GM21786 (cell line): ENCODE measurements around the gene TCOF1.

ENCODE experiments used
- ATAC-seq: cut with Tn5 transposase; IDR thresholded peaks from one replicate; pipeline ENCODE4 v1.9.1; 2021; ENCODE audit not compliant: unreplicated experiment

TCOF1 gene

GRCh38 chr5:150322202-150322601 is 35.3 kb upstream of the TCOF1 start:
- no peak for ATAC-seq

GRCh38 chr5:150323092-150323491 is 34.4 kb upstream of the TCOF1 start:
- no peak for ATAC-seq

- no peak for ATAC-seq
These were observed 33.7 kb upstream of the TCOF1 start for GRCh38 chr5:150323819-150324218.

GRCh38 chr5:150325426-150325825 is 32.1 kb upstream of the TCOF1 start:
- no peak for ATAC-seq

GRCh38 chr5:150326707-150327106 is 30.8 kb upstream of the TCOF1 start:
- ATAC-seq: no peak

- ATAC-seq: no peak
These were observed 30.4 kb upstream of the TCOF1 start for GRCh38 chr5:150327139-150327538.

- ATAC-seq: no peak
These were observed 29.0 kb upstream of the TCOF1 start for GRCh38 chr5:150328515-150328914.

GRCh38 chr5:150329038-150329437 is 28.5 kb upstream of the TCOF1 start:
- ATAC-seq: no peak

GRCh38 chr5:150329881-150330876 is 27.3 kb upstream of the TCOF1 start:
- no peak for ATAC-seq

- no peak for ATAC-seq
These were observed 24.1 kb upstream of the TCOF1 start for GRCh38 chr5:150333400-150333799.

- ATAC-seq: no peak
These were observed 21.7 kb upstream of the TCOF1 start for GRCh38 chr5:150335778-150336177.

- no peak for ATAC-seq
These were observed 19.0 kb upstream of the TCOF1 start for GRCh38 chr5:150338546-150338945.

GRCh38 chr5:150339165-150339564 is 18.3 kb upstream of the TCOF1 start:
- no peak for ATAC-seq

GRCh38 chr5:150339841-150340240 is 17.7 kb upstream of the TCOF1 start:
- ATAC-seq: no peak

GRCh38 chr5:150340614-150341255 is 16.8 kb upstream of the TCOF1 start:
- ATAC-seq: no peak

- no peak for ATAC-seq
These were observed 16.2 kb upstream of the TCOF1 start for GRCh38 chr5:150341331-150341730.

- ATAC-seq: no peak
These were observed 15.5 kb upstream of the TCOF1 start for GRCh38 chr5:150341989-150342388.

GRCh38 chr5:150342583-150342982 is 14.9 kb upstream of the TCOF1 start:
- ATAC-seq: no peak

GRCh38 chr5:150343994-150344631 is 13.4 kb upstream of the TCOF1 start:
- no peak for ATAC-seq

GRCh38 chr5:150345716-150346115 is 11.8 kb upstream of the TCOF1 start:
- no peak for ATAC-seq

- no peak for ATAC-seq
These were observed 10.9 kb upstream of the TCOF1 start for GRCh38 chr5:150346592-150346991.

- ATAC-seq: no peak
These were observed 10.5 kb upstream of the TCOF1 start for GRCh38 chr5:150347003-150347402.
